ENCODE results near the gene PSORS1C2.

Gene PSORS1C2

DNA sequence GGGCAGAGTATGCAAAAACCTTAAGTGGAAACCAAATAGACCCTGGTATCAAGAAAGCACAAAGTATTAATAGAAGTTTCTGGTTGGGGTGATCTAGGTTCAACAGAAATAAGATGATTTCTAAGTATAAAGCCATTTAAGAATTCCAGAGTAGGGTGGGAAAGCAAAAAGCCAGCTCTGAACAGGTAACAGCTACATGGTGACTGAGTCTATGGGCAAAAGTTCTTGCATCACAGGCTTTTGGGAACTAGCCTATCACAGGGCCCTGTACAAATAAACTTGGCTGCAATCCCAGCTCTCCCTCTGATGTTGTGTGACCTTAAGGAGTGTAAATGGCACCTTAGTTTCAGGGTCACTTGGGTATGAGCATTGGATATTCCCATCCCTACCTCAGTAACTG lies 25.1 kb upstream of the PSORS1C2 start:
- TF ChIP-seq, protein P1, sequence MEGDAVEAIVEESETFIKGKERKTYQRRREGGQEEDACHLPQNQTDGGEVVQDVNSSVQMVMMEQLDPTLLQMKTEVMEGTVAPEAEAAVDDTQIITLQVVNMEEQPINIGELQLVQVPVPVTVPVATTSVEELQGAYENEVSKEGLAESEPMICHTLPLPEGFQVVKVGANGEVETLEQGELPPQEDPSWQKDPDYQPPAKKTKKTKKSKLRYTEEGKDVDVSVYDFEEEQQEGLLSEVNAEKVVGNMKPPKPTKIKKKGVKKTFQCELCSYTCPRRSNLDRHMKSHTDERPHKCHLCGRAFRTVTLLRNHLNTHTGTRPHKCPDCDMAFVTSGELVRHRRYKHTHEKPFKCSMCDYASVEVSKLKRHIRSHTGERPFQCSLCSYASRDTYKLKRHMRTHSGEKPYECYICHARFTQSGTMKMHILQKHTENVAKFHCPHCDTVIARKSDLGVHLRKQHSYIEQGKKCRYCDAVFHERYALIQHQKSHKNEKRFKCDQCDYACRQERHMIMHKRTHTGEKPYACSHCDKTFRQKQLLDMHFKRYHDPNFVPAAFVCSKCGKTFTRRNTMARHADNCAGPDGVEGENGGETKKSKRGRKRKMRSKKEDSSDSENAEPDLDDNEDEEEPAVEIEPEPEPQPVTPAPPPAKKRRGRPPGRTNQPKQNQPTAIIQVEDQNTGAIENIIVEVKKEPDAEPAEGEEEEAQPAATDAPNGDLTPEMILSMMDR (IDR thresholded peaks at IDR 0.05; ENCODE audit: extremely low read depth, missing control alignments) = no peak
- DNase-seq (ENCODE audit: low spot score) = no peak

DNA sequence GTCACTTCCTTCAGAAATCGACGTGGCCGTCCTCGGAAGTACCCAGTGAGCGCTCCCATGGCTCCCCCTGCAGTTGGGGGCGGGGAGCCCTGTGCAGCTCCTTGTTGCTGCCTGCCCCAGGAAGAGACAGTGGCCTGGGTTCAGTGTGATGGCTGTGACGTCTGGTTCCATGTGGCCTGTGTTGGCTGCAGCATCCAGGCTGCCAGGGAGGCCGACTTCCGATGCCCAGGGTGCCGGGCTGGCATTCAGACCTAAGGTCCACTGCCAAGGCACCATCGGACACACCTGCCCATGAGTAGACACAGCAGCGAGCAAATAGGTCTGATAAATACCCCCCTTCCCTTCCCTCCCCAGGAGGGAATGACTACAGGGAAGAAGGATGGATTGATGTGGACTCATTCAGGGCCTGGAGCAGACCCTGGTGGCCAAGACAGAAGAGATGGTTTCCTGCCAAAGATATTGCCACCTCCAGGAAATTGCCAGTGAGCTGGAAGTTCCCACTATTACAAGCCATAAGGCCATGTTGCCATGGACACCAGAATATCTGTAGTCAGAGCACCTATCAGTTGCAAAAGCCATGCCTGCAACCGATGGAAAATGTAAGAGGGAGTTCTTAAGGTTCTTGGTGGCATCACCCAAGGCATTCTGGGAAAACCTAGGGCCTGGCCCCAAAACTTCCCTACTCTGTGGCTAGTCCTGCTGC lies 23.7 kb upstream of the PSORS1C2 start:
- no peak for DNase-seq (ENCODE audit: low spot score)
- TF ChIP-seq, protein P1 (IDR thresholded peaks at IDR 0.05; ENCODE audit: extremely low read depth, missing control alignments) = no peak

DNA sequence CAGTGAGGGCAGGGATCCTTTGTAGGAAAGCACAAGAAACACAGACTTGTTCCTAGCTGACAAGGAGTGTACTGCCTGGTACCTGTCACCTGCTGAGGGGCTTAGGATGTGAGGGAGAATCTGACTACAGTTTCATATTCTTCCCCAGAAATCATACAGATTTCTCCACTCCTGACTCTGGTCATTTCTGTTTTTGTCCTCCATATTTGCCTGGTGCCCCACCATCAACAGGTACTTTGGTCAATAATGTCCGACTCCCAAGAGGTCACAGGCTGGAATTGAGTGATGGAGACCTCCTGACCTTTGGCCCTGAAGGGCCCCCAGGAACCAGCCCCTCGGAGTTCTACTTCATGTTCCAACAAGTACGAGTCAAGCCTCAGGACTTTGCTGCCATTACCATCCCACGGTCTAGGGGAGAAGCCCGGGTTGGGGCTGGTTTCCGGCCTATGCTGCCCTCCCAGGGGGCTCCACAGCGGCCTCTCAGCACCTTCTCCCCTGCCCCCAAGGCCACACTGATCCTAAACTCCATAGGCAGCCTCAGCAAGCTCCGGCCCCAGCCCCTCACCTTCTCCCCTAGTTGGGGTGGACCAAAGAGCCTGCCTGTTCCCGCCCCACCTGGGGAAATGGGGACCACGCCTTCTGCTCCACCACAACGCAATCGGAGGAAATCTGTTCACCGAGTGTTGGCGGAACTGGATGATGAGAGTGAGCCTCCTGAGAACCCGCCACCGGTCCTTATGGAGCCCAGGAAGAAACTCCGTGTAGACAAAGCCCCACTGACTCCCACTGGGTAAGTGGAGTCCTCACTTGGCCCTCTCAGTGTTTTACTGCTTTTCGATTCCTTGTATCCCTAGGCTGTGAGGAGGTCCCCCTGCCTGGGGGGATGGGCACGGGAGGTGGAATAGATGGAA lies 22.6 kb upstream of the PSORS1C2 start:
- TF ChIP-seq, protein P1 (IDR thresholded peaks at IDR 0.05; ENCODE audit: extremely low read depth, missing control alignments) = no peak
- no peak for DNase-seq (ENCODE audit: low spot score)

DNA sequence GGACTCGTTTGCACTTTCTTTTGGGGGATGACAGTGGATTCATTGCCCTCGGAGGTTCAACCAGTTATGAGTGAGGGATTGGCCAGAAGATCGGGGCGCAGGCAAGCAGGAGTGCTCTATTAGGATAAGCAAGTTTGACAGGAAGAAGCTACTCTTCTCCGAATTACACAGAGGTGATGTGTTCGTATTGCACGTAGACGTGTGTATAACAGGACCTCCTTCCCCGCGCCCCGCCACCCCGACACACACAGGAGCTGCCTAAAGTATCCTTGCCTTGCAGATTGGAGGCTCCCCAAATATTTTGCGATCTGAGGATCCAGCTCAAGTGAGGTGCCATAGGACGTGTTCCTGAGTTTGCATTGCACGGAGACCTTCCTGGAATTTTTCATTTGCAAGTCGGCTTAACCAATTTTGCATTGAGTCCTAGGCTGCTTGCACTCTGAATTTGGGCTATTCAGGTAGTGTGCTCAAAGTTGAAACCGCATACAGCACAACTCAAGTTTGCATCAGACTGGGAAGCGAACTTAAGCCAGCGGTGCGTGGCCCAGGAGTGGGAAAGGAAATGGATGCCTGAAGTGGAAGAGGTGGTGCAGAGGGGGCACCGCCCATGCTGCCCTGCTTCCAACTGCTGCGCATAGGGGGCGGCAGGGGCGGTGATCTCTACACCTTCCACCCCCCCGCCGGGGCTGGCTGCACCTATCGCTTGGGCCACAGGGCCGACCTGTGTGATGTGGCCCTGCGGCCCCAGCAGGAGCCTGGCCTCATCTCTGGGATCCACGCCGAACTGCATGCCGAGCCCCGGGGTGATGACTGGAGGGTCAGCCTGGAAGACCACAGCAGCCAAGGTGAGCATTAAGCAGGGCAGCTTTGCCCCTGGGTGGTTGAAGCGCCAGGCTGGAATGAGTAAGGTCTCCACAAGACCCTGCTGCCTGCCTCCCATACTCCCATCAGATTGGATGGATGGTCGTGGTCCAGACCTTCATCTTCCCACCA lies 20.3 kb upstream of the PSORS1C2 start:
- DNase-seq (ENCODE audit: low spot score) = no peak
- TF ChIP-seq, protein P1 (IDR thresholded peaks at IDR 0.05; ENCODE audit: extremely low read depth, missing control alignments) = no peak

- TF ChIP-seq, protein P1 (IDR thresholded peaks at IDR 0.05; ENCODE audit: extremely low read depth, missing control alignments) = no peak
These were observed 19.4 kb upstream of the PSORS1C2 start, which contains the start of gene TCF19 for GRCh38 chr6:31158140-31158862. Gene TCF19 (plus strand): TSS chr6:31158589. CDS start chr6:31159470, 881 bp downstream.

GRCh38 chr6:31157513-31158139 lies 18.8 kb upstream of the PSORS1C2 start, which contains the start of gene CCHCR1:
Gene CCHCR1 (minus strand): TSS chr6:31157802. CDS start chr6:31157600, 202 bp downstream.
- DNase-seq (ENCODE audit: low spot score) = no peak
- TF ChIP-seq, protein P1 (IDR thresholded peaks at IDR 0.05; ENCODE audit: extremely low read depth, missing control alignments) = no peak

More at GRCh38 chr6:31158140-31158862, 19.4 kb upstream of the PSORS1C2 start, which contains the start of gene TCF19:
- peak; percentile 99 for DNase-seq (ENCODE audit: low spot score)
